MM.1S (cell line): ENCODE data around the gene NAA10.

Source experiments
- DNase-seq: peaks from one replicate; pipeline ENCODE4 v3.0.0-alpha.2; 2015
- H2AFZ ChIP-seq: fragments of 300-600 bp; sonication (generic); 2 replicates; pipeline ENCODE4 v1.6.0; 2016; ENCODE audit warnings: antibody characterized with exemption, low read length
- H3F3A ChIP-seq: fragments of 300-600 bp; sonication (generic); 2 replicates; pipeline ENCODE4 v1.6.1; 2016; ENCODE audit warnings: mild to moderate bottlenecking, antibody characterized with exemption, low read length, moderate library complexity, mixed read lengths; ENCODE audit not compliant: insufficient read depth
- H3K27ac ChIP-seq: fragments of 300-600 bp; sonication (generic); 2 replicates; pipeline ENCODE4 v1.5.1; 2016; ENCODE audit warnings: mild to moderate bottlenecking, low read length
- H3K27me3 ChIP-seq: fragments of 300-600 bp; sonication (generic); replicated peaks from 2 replicates; pipeline ENCODE4 v1.6.0; 2016; ENCODE audit warnings: low read length; ENCODE audit not compliant: insufficient read depth
- H3K36me3 ChIP-seq: fragments of 300-600 bp; sonication (generic); replicated peaks from 2 replicates; pipeline ENCODE4 v1.6.1; 2016; ENCODE audit warnings: mild to moderate bottlenecking, low read length, mixed read lengths; ENCODE audit not compliant: insufficient read depth
- H3K4me1 ChIP-seq: fragments of 300-600 bp; sonication (generic); 2 replicates; pipeline ENCODE4 v1.6.1; 2016; ENCODE audit warnings: low read length, mixed read lengths
- H3K4me2 ChIP-seq: fragments of 300-600 bp; sonication (generic); 2 replicates; pipeline ENCODE4 v1.6.0; 2016; ENCODE audit warnings: low read depth, low read length
- H3K4me3 ChIP-seq: fragments of 300-600 bp; sonication (generic); 2 replicates; pipeline ENCODE4 v1.5.1; 2016; ENCODE audit warnings: low read length, mixed read lengths
- H3K79me2 ChIP-seq: fragments of 300-600 bp; sonication (generic); 2 replicates; pipeline ENCODE4 v1.6.1; 2016; ENCODE audit warnings: mixed run types, low read length, mixed read lengths
- H3K9ac ChIP-seq: fragments of 300-600 bp; sonication (generic); 2 replicates; pipeline ENCODE4 v1.6.1; 2016; ENCODE audit warnings: low read length, mixed read lengths
- H3K9me2 ChIP-seq: fragments of 300-600 bp; sonication (generic); replicated peaks from 2 replicates; pipeline ENCODE4 v1.6.1; 2016; ENCODE audit warnings: mild to moderate bottlenecking, low read length, mixed read lengths; ENCODE audit not compliant: insufficient read depth
- H3K9me3 ChIP-seq: fragments of 300-600 bp; sonication (generic); replicated peaks from 2 replicates; pipeline ENCODE4 v1.6.1; 2016; ENCODE audit warnings: mild to moderate bottlenecking, low read length, mixed read lengths; ENCODE audit not compliant: insufficient read depth
- H4K20me1 ChIP-seq: fragments of 300-600 bp; sonication (generic); 2 replicates; pipeline ENCODE4 v1.6.1; 2016; ENCODE audit warnings: mild to moderate bottlenecking, low read length, moderate library complexity, mixed read lengths; ENCODE audit not compliant: insufficient read depth
- CTCF ChIP-seq: fragments of 300-600 bp; sonication (generic); IDR thresholded peaks from 2 replicates; pipeline ENCODE4 v1.5.1; 2016; ENCODE audit warnings: antibody characterized with exemption, low read length, mixed read lengths
- EZH2 ChIP-seq: fragments of 300-600 bp; sonication (generic); optimal IDR thresholded peaks from 2 replicates; pipeline ENCODE3; 2017; ENCODE audit warnings: low read depth, mild to moderate bottlenecking, antibody characterized with exemption, low read length, mixed read lengths
- EZH2phosphoT487 ChIP-seq: fragments of 300-600 bp; sonication (generic); IDR thresholded peaks from 2 replicates; pipeline ENCODE4 v1.6.1; 2018; ENCODE audit warnings: antibody characterized with exemption, low read length

The NAA10 gene

GRCh38 chrX:153958605-153959004 lies 23.8 kb upstream of the NAA10 start:
- Histone ChIP-seq H3K4me3 (no peak overlapping the region), H3K36me3 (no peaks in the 10 kb centered on the region; the same call in 1 of the 2 replicates), H3K27me3 (no peaks in the 10 kb centered on the region), H4K20me1 (no peaks in the 10 kb centered on the region), H3K9me2 (no peaks in the 10 kb centered on the region), H2AFZ (no peak overlapping the region), H3K4me1 (no peaks in the 10 kb centered on the region), H3K9ac (no peak overlapping the region), H3K79me2 (peaks cover 30% of the 10 kb centered on the region), H3K27ac (no peak overlapping the region), H3F3A (no peaks in the 10 kb centered on the region), H3K4me2 (no peak overlapping the region), H3K9me3 (no peaks in the 10 kb centered on the region)
- no peak for DNase-seq
- TF ChIP-seq EZH2 = no peak
- no peak for TF ChIP-seq CTCF
- no peak for TF ChIP-seq EZH2phosphoT487

GRCh38 chrX:153957224-153957623 lies 22.4 kb upstream of the NAA10 start:
- no peaks in the 10 kb centered on the region for H3K9me3 ChIP-seq
- no peaks in the 10 kb centered on the region for H3F3A ChIP-seq
- H2AFZ ChIP-seq = no peak overlapping the region
- no peak for DNase-seq
- H3K79me2 ChIP-seq = peaks cover 26% of the 10 kb centered on the region
- TF ChIP-seq EZH2phosphoT487 (no peak), EZH2 (no peak), CTCF (no peak)
- H3K4me2 ChIP-seq = no peak overlapping the region
- no peak overlapping the region for H3K4me3 ChIP-seq
- no peaks in the 10 kb centered on the region for H3K9me2 ChIP-seq
- peaks cover 5% of the 10 kb centered on the region; the same call in 1 of the 2 replicates for H3K36me3 ChIP-seq
- H3K27me3 ChIP-seq = no peaks in the 10 kb centered on the region
- H3K27ac ChIP-seq = no peak overlapping the region
- H3K9ac ChIP-seq = no peak overlapping the region
- H4K20me1 ChIP-seq = no peaks in the 10 kb centered on the region
- H3K4me1 ChIP-seq = no peaks in the 10 kb centered on the region

DNA sequence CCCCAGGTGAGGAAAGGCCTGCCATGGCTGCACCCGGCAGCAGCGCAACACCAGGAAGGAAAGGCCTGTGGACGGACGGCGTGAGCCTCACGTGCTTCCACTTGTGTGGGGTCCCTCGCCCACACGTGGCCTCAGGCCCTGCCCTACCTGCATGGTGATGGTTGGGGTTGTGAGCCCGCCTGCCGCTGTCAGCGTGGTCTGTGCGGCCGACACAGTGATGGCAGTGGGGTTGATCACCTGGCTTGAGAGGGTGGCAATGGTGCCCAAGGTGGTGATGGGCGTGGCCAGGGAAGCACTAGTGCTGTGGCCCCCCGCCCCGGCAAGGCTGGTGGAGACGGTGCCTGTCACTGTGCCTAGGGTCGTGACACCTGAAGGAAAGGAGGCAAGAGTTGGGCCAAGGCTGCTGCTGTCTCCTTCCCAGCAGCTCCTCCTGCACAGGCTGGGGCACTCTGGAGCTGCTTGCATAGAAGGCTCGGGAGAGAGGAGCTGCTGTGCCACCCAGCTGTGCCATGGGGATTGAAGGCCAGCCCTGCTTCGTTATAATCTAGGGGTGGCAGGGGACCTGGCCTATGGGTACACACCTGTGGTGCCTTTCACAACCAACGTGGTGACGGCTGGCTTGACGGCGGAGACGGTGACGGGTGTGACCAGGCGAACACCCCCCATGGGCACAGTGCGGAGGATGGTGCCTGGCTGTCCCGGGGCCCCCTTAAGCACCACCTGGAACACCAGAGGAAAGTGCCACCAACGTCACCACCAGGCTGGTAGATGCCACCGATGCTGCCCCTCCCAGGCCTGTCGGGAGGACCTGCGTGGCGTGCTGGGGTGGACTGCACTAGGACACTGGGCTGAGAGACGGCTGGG lies 21.4 kb upstream of the NAA10 start:
- no peaks in the 10 kb centered on the region for H3K9me2 ChIP-seq
- no peaks in the 10 kb centered on the region for H3K27me3 ChIP-seq
- H3K79me2 ChIP-seq = peaks cover 18% of the 10 kb centered on the region; the same call in 1 of the 2 replicates
- H4K20me1 ChIP-seq = no peaks in the 10 kb centered on the region
- TF ChIP-seq EZH2 = no peak
- TF ChIP-seq EZH2phosphoT487 = no peak
- no peak for TF ChIP-seq CTCF
- no peak for DNase-seq
- H3K36me3 ChIP-seq = peaks cover 5% of the 10 kb centered on the region; the same call in 1 of the 2 replicates
- H3F3A ChIP-seq = no peaks in the 10 kb centered on the region
- no peaks in the 10 kb centered on the region for H3K9me3 ChIP-seq
- H3K9ac ChIP-seq = no peak overlapping the region
- no peaks in the 10 kb centered on the region for H3K4me1 ChIP-seq
- H2AFZ ChIP-seq = no peak overlapping the region
- H3K4me2 ChIP-seq = no peak overlapping the region
- H3K4me3 ChIP-seq = no peak overlapping the region
- no peak overlapping the region for H3K27ac ChIP-seq
